ENCODE measurements around the gene SMPD3.

SMPD3 gene

DNA sequence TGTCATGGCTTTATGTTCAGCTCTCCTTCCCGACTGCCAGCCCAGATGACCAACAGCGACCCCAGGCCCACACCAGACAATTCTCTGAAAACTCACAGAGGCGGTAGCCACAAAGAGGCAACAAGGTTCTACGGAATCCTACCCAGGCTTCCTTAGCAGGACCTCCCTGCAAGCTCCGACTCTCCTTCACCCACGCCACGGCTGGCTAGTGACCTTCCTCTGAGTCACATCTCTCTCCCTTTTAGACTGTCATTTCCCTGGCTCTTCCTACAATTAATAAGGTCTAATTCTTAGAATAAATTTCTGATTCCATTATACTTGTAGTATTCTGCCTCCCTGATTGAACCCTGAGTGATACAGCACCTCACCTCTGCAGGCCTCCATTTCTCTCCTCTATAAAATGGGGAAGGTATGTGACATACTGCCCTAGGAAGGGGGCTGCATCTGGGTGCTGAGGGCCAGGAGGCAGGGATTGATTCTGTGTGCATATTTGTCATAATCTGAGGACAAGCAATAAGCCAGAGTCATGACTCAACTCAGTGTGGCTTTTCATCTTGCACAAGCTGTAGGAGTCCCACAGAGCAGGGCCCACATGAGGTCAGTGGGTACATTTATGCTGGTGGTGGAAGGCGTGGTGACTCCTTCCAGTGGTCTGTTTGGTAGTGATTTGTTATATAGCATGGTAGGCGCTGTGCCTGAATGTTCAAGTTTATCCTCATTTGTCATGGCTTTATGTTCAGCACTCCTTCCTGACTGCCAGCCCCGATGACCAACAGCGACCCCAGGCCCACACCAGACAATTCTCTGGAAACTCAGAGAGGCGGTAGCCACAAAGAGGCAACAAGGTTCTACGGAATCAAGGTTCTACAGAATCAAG lies 46.2 kb downstream of the SMPD3 start:
- FAIRE-seq: no peak

DNA sequence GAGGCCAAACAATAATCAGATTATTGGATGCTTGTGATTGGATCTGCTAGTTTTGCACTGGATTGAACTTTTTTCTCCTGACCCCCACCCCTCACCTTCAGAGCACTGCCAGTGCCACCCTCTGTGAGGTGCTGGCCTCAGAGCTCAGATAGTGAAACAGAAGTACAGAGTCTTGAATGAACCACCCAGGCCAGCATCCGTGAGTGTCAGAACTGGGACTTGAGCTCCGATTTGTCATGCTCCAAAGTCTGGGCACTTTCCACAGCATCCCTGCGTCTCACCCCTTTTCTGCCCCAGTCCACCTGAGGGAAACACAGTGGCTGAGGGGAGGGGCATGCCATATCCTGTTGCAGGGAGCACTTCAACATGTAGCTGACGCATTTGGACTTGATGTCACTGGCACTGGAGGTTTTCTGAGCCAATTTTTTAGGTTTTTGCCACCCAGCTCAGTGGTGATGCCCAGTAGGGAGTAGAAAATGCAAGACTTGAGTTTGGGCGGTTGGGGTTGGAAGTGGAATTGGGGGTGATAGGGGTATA lies 47.3 kb downstream of the SMPD3 start:
- no peak for FAIRE-seq

DNA sequence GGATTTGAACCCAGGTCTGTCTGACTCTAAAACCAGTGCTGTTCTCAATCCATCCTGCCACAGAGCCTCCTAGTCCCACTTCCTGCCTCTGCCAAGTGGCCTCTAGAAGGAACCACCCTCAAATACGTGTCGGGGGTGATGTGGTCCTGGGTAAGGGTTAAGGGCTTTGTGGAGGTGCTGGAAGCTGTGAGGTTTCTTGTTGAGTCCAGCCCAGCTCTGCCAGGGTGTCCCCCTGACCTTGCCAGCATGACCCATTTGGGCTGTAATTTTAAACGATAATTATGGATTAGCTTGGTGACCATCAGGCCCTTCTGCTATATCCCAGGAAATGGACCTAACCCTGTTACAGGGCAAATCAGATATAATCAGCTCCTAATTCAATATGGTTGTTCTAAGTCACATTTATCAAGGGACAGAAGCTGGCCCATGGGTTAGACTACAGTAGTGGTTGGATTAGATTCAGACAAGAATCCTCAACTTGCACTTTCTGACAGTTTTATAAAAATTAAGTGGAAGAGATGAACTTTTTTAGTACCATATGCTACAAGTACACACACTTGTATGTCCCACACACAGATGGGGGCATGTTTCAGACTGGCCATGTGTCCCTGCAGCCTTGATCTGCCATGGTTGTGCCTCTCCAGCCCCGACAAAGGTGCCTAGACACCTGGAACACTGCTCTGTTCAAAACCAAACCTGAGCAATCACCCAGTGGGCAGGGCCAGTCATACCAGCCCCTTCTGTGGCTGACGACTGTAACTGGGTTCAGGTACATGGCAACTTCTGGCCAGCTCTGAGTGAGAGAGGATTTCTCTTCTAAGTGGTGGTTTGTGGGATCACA lies 48.0 kb downstream of the SMPD3 start:
- no peak for FAIRE-seq

DNA sequence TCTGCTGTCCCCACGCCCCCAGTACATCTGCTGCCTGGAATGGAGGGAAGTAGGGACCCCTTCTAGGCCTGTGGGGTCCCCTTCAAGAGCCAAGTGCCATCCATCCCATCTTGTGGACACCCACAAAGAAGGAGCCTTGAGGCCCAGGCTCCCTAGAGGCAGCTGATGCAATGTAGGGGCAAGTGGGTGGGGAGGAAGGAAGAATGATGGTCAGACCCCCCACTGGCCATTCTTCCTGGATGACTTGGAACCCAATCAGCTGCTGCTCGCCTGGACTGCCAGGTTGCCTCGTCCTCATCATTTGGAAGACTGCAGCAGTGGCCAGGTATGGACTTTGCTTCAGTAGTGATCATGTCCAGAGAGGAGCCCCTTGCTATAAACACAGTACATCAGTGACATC lies 48.9 kb downstream of the SMPD3 start:
- FAIRE-seq: no peak

DNA sequence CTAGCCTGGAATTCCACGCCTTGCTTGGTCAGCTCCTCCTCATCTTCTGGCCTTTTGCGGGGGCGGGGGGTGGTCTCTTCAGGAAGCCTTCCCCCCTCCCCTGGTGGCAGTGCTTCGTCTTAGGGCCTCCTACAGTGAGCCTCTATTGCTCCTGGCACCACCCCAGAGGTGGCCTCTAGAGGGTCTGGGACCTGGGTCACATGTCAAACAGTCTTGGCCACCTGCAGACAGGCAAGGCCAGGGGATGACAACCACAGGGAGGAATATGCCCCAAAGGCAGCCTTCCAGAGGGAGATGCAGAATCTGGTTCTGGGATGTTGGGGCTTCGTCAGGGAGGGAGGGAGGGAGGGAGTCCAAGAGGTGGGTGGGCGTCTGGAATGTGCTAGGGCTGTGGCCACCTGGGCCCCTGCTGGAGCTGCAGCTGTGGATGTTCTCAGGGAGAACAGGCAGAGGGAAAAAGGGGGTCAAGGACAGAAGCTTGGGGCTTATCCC lies 50.6 kb downstream of the SMPD3 start:
- FAIRE-seq: no peak

- FAIRE-seq: no peak
These were observed 51.8 kb downstream of the SMPD3 start for GRCh38 chr16:68396481-68396880.

GRCh38 chr16:68395815-68396214 lies 52.5 kb downstream of the SMPD3 start:
- FAIRE-seq: no peak

- FAIRE-seq: no peak
These were observed 53.0 kb downstream of the SMPD3 start for GRCh38 chr16:68395167-68395786.

- FAIRE-seq: no peak
These were observed 55.0 kb downstream of the SMPD3 start for GRCh38 chr16:68393333-68393732.

GRCh38 chr16:68389750-68390371 lies 58.4 kb downstream of the SMPD3 start:
- no peak for FAIRE-seq

DNA sequence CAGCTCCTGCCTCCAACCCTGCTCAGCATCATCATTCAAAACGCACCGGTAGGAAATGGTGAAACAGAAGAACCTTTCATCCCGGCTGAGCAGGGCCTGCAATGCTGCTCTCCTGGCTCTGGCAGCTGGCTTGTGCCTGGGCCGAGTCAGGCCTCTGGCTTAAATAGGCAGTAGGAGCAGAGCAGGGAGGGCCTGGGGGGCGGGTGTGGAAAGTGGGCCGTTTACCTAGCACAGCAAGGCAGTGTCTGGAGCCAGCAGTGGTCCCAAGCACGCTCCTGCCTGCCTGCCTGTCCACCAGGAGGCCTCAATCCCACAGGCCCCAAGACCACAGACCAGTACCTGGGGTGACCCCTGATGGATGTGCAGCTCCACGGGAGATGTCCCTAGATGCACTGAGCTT lies 59.3 kb downstream of the SMPD3 start:
- FAIRE-seq: no peak

DNA sequence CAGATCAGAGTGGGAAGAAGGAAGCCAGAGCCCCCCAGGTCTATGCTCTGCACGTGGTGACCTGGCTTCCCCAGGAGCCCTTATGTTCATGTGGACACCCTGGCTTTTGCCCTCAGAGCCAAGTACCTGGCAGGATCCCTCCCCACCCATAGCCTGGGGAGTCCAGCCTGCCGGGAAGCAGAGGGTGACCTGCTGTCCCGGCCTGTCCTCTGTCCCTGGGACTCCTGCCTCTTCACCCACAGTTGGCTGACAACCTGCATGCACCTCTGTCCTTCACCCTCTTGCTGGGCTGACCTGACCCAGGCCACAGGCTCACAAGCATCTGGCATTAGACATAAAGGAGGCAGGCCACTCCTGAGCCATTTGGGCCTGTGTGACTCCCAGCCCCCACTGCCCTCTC lies 60.2 kb downstream of the SMPD3 start:
- FAIRE-seq: no peak

GRCh38 chr16:68387301-68387700 lies 61.0 kb downstream of the SMPD3 start:
- FAIRE-seq: no peak

GRCh38 chr16:68386628-68387027 lies 61.7 kb downstream of the SMPD3 start:
- FAIRE-seq: no peak

- no peak for FAIRE-seq
These were observed 62.9 kb downstream of the SMPD3 start for GRCh38 chr16:68385371-68385770.

DNA sequence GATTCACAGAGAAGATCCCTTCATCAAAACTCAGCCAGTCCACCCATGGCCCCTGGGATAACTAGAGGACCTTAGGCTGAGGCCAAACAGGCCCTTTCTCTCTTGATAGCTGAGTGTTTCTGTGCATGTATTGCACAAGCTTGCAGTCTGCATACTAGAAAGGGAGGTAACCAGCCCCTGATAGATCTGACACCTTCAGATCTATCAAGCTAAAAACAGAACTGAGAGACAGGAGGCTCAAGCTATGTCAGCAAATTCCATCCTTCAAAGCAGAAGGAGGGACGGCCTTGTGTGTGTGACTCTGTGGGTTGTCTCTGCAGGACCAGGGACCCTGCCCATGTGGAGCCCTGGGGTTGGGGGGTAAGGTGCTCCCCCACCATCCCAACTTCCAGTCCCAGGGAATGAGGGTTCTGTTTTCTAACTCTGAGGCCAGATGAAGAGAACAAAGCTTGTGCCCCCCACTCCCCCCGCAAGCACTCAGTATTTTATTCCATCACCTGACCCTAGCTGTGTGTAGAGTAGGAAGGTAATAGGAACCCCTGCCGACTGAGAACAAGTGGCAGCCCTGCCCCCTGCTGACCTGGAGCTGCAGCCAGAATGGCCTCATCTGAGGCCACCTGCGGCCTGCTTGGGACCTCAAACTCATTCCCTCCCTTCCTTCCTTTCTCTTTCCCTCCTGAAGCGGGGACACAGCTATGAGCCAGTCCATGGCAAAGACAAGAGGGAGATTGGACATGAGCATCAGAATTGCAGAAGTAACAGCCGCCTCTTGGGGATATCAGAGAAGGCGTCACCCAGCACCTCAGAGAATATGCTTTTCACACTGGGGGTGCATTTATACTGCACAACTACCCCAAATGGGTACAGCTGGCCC lies 63.8 kb downstream of the SMPD3 start:
- FAIRE-seq: no peak

DNA sequence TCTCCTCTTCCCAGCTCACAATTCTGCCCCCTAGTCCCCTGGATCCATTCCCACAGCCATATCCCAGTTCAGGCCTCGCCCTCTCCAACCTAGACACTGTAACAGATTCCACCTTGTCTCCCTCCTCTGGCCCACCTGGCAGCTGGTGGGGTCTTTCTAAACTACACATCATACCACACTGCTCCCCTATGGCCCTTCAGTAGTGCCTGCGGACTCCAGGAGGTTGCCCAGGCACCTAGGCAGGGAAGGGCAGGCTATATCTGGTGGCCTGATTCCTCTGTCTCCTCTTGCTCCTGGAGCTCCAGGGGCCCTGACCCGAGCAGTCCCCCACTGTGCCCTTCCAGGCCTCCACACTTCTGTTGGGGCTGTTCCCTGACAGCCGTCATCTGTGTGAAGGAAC lies 64.5 kb downstream of the SMPD3 start:
- FAIRE-seq: no peak

- FAIRE-seq: no peak
These were observed 66.0 kb downstream of the SMPD3 start for GRCh38 chr16:68382296-68382718.

- FAIRE-seq: no peak
These were observed 67.0 kb downstream of the SMPD3 start for GRCh38 chr16:68381363-68381724.

DNA sequence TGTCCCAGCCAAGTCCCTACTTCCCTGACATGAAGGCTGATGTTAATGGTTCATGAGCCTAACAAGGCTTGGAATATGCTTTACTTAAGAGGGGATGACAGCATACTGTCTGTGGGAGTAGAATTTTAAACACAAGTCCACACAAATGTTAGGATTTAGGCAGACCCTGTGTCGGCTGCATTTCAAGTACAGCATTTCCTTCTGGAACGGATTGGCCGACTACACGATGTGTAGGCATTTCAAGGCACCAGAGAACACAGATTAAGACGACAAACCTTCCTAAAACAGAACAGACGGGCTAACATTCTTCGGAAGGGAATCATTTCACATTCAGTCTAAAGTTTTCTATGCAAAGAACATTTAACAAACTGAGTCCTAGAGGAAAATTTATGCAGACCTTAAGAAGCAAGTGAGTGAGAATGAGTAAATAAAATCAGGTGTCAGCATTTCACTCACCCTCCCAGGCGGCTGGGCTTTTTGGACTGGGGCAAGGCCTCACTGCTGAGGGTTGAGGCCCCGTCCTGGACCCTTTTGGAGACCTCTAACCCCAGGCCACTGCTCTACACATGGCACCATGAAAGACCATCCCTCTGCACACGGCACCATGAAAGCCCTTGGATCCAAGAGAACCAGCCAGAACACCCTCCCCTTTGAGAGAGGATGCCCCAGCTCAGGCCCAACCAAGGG lies 67.5 kb downstream of the SMPD3 start:
- no peak for FAIRE-seq

DNA sequence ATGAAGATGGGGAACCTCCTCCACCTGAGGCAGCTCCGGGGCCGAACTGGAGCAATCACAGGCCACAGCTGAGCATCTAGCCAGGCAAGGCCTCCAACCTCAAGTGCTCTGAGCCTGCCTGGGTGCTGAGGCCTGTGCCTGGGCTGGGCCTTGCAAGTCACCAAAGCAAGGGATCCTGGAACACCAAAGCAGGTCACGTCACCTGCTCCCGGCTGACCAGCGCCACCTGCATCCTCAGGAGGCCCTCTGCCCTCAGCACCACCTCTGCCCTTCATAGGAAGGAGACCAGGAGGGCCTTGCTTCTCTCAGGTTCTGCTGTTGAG lies 68.0 kb downstream of the SMPD3 start:
- FAIRE-seq: no peak

All from colon (tissue), 2 donors.